Measurements from ENCODE around the gene C6orf47.

C6orf47 gene

GRCh38 chr6:31686483-31686882, 25.9 kb upstream of the C6orf47 start:
- no peak for TF ChIP-seq CTCF (IDR thresholded peaks at IDR 0.05; ENCODE audit: extremely low read depth, missing control alignments)
- no peak for DNase-seq (ENCODE audit: low spot score)

GRCh38 chr6:31683591-31683990, 23.0 kb upstream of the C6orf47 start:
- TF ChIP-seq CTCF (IDR thresholded peaks at IDR 0.05; ENCODE audit: extremely low read depth, missing control alignments): no peak
- no peak for DNase-seq (ENCODE audit: low spot score)

GRCh38 chr6:31681135-31681671, 20.6 kb upstream of the C6orf47 start:
- DNase-seq (ENCODE audit: low spot score): peak; percentile 66

GRCh38 chr6:31680226-31681134, 19.9 kb upstream of the C6orf47 start, which contains the start of gene LY6G5C:
Gene LY6G5C (minus strand): TSS chr6:31681067. CDS start chr6:31680373, 694 bp downstream.
- DNase-seq (ENCODE audit: low spot score): peak; percentile 82
- TF ChIP-seq CTCF (IDR thresholded peaks at IDR 0.05; ENCODE audit: extremely low read depth, missing control alignments): peak; percentile 90

More at GRCh38 chr6:31681135-31681671, 20.6 kb upstream of the C6orf47 start:
- TF ChIP-seq CTCF (IDR thresholded peaks at IDR 0.05; ENCODE audit: extremely low read depth, missing control alignments): no peak

- DNase-seq (ENCODE audit: low spot score): no peak
- TF ChIP-seq CTCF (IDR thresholded peaks at IDR 0.05; ENCODE audit: extremely low read depth, missing control alignments): no peak
These were observed 17.4 kb upstream of the C6orf47 start for GRCh38 chr6:31677955-31678354.

GRCh38 chr6:31676904-31677303, 16.3 kb upstream of the C6orf47 start:
- no peak for TF ChIP-seq CTCF (IDR thresholded peaks at IDR 0.05; ENCODE audit: extremely low read depth, missing control alignments)
- no peak for DNase-seq (ENCODE audit: low spot score)

- no peak for DNase-seq (ENCODE audit: low spot score)
- no peak for TF ChIP-seq CTCF (IDR thresholded peaks at IDR 0.05; ENCODE audit: extremely low read depth, missing control alignments)
These were observed 15.8 kb upstream of the C6orf47 start for GRCh38 chr6:31676322-31676903.

Measured in GM20000 (cell line).